ENCODE results near the gene INTS6L. TPM values are rescaled to one million over a fixed set of nuclear protein-coding genes. Genes with fewer than 3 reads are reported as not detected.
"Not testable (repeated sequence)": the region's sequence is repeated elsewhere in the genome, so short reads cannot be mapped to it uniquely, and the experiment has no call there.

The INTS6L gene
- total RNA-seq, 2 donors from 2014 or later: 9.9 to 12.2 TPM

GRCh38 chrX:135595543-135595942 lies 75.1 kb downstream of the INTS6L start:
- no peaks in the 10 kb centered on the region for H3K27me3 ChIP-seq
- no peaks in the 10 kb centered on the region for H3K9me3 ChIP-seq
- no peak for DNase-seq (ENCODE audit: low spot score)
- no peak overlapping the region for H3K4me3 ChIP-seq
- no peaks in the 10 kb centered on the region for H3K4me1 ChIP-seq
- H3K36me3 ChIP-seq: no peaks in the 10 kb centered on the region
- TF ChIP-seq, protein P1, sequence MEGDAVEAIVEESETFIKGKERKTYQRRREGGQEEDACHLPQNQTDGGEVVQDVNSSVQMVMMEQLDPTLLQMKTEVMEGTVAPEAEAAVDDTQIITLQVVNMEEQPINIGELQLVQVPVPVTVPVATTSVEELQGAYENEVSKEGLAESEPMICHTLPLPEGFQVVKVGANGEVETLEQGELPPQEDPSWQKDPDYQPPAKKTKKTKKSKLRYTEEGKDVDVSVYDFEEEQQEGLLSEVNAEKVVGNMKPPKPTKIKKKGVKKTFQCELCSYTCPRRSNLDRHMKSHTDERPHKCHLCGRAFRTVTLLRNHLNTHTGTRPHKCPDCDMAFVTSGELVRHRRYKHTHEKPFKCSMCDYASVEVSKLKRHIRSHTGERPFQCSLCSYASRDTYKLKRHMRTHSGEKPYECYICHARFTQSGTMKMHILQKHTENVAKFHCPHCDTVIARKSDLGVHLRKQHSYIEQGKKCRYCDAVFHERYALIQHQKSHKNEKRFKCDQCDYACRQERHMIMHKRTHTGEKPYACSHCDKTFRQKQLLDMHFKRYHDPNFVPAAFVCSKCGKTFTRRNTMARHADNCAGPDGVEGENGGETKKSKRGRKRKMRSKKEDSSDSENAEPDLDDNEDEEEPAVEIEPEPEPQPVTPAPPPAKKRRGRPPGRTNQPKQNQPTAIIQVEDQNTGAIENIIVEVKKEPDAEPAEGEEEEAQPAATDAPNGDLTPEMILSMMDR (IDR thresholded peaks at IDR 0.05): no peak
- H3K27ac ChIP-seq: no peak overlapping the region

DNA sequence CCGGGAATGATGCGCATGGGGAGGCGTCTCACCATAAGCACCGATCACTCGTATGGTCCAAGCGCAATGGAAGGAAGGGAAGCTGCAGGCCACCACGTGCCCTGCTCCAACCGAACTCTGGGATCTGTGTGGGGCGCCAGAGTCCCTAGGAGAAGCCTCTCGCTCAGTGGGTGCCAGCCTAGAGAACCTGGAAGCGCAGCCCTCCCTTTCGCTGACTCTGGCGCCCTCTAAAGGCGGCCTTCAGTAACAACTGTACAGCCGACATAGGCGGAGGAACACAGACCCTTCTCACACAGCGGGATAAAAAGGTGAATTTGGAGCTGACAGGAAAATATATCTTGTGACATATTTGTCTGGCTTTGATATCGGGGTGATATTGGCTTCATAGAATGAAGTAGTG lies 76.0 kb downstream of the INTS6L start:
- TF ChIP-seq, protein P1 (IDR thresholded peaks at IDR 0.05): peak in 1 of 2 donors; percentile 48
- Histone ChIP-seq H3K27me3 (no peaks in the 10 kb centered on the region), H3K4me1 (no peaks in the 10 kb centered on the region), H3K9me3 (no peaks in the 10 kb centered on the region), H3K4me3 (no peak overlapping the region), H3K27ac (no peak overlapping the region), H3K36me3 (no peaks in the 10 kb centered on the region)
- DNase-seq (ENCODE audit: low spot score): no peak

DNA sequence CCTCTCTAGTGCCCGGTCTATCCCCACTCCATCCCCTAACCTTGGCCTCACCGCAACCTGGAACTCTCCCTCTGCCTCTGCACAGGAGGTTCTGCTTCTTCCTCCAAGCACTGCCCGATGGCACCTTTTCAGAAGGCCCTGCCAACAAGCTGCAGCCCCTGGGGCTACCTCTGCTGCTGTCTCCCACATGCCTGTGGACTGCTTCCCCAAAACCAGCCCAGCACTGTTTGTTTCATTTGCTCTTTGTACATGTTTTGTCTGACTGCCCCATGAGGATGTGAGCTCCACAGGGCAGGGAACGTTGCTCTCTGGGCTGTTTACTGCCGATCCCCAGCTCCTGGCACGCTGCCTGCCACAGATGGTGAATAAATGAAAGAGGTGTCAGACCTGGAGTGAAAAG lies 85.4 kb downstream of the INTS6L start:
- Histone ChIP-seq H3K36me3 (no peaks in the 10 kb centered on the region), H3K27me3 (peaks cover 0 to 3% of the 10 kb centered on the region in 2 donors), H3K9me3 (no peaks in the 10 kb centered on the region), H3K27ac (no peak overlapping the region), H3K4me1 (no peaks in the 10 kb centered on the region), H3K4me3 (no peak overlapping the region)
- TF ChIP-seq, protein P1 (IDR thresholded peaks at IDR 0.05): no peak
- no peak for DNase-seq (ENCODE audit: low spot score)

- not testable (repeated sequence) for H3K27ac ChIP-seq
Observed at GRCh38 chrX:135624408-135625204, 104.1 kb downstream of the INTS6L start.

DNA sequence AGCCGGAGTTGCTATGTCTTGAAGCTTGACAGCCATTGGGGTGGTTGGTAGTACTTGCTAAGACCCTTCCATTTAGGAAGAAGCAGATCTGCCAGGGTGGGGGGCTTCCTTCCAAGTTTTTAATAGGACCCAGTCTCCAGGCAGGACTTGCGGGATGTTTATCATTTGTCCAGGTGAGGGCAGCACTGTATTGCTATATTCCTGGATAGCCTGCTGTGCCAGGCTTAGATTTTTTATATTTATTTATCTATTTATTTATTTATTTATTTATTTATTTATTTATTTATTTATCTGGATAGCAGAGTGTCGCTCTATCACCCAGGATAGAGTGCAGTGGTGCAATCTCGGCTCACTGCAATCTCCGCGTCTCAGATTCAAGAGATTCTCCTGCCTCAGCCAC lies 105.5 kb downstream of the INTS6L start:
- no peaks in the 10 kb centered on the region for H3K9me3 ChIP-seq
- no peak for DNase-seq (ENCODE audit: low spot score)
- H3K27me3 ChIP-seq: no peaks in the 10 kb centered on the region
- TF ChIP-seq, protein P1 (IDR thresholded peaks at IDR 0.05): peak in 1 of 2 donors; percentile 27
- H3K36me3 ChIP-seq: no peaks in the 10 kb centered on the region
- H3K4me1 ChIP-seq: no peaks in the 10 kb centered on the region
- H3K4me3 ChIP-seq: no peak overlapping the region
- H3K27ac ChIP-seq: no peak overlapping the region

More at GRCh38 chrX:135624408-135625204, 104.1 kb downstream of the INTS6L start:
- H3K36me3 ChIP-seq; H3K4me3 ChIP-seq; H3K27me3 ChIP-seq; DNase-seq (ENCODE audit: low spot score); H3K9me3 ChIP-seq; H3K4me1 ChIP-seq: not testable (repeated sequence)

- no peaks in the 10 kb centered on the region for H3K36me3 ChIP-seq
- no peak for DNase-seq (ENCODE audit: low spot score)
- no peaks in the 10 kb centered on the region for H3K27me3 ChIP-seq
- no peak overlapping the region for H3K4me3 ChIP-seq
- H3K4me1 ChIP-seq: no peaks in the 10 kb centered on the region
- H3K9me3 ChIP-seq: no peaks in the 10 kb centered on the region
- TF ChIP-seq, protein P1 (IDR thresholded peaks at IDR 0.05): no peak
- no peak overlapping the region for H3K27ac ChIP-seq
Observed at GRCh38 chrX:135629342-135629741, 108.9 kb downstream of the INTS6L start.

Other genes starting within 250 kb of the INTS6L start
- not detected for gene ETDC, start 211.2 kb upstream of the INTS6L start, total RNA-seq
- 1 to 10 TPM; 4.2 to 5.3 TPM for gene ZNF75D, start 176.6 kb upstream of the INTS6L start, total RNA-seq
- gene ZNF449, start 175.9 kb upstream of the INTS6L start, total RNA-seq: 1 to 10 TPM; 5.6 to 6.0 TPM
- gene SMIM10L2A, start 98.7 kb upstream of the INTS6L start, total RNA-seq: 1 to 10 TPM; 2.7 to 6.3 TPM
- gene CT45A1, start 193.0 kb downstream of the INTS6L start, total RNA-seq: not detected
- gene CT45A3, start 247.5 kb downstream of the INTS6L start, total RNA-seq: not detected